Adrenal gland (tissue), 5 donors: ENCODE measurements around the gene ANKRD33B.

Experiments used
- POLR2A ChIP-seq, 2 donors: fragments of 450-650 bp; IDR thresholded peaks; one replicate each; pipeline ENCODE4 v1.6.1; 2017; ENCODE audit warnings: antibody characterized with exemption in 2 of 2, mild to moderate bottlenecking in 2 of 2, moderate library complexity in 1 of 2
- TF ChIP-seq, protein P1 (sequence below), 6 experiments: fragments of 450-650 bp in 4 of 6; fragments of 200-600 bp in 2 of 6; sonication (generic) in 1 of 6; IDR thresholded peaks; 1 replicate in 5 of 6; 2 replicates in 1 of 6; pipeline versions ENCODE4 v1.5.1 to v1.8.0; 2016 to 2021; ENCODE audit warnings: antibody characterized with exemption in 6 of 6, mild to moderate bottlenecking in 2 of 6, moderate library complexity in 1 of 6
- donor health status: DM: no; HTN: no; CAD: no.

DNA sequence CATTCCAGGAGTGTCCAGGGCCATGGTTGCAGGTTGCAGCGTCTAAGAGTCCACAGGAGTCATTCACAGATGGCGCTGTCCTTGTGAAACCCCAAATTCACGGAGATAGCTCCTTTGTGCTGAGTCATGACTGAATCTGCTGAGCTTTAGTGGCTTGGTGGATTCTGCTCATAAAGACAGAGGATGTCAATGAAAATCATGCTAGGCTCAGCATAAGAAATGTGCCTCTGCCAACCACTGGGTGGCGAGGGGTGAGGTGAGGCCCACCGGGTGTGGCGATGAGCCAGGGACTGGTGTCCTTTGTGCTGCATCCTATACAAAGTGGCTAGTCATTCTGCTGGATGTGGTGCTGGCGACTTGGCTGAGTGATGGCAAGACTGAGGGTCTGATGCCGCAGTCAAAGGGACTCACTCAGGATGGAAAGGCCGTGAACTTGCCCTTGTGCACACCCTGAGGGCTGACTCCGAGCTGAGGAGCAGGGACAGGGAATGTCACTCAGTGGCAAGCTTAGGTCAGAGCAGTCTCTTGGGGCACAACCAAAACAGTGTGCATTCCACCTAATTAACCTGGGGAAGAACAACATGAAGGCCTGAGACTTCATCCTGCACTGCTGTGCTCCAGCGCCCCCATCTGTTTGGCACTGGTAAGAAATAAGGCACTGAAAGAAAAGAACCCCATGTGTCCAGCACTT is 125.7 kb downstream of the ANKRD33B start:
- TF ChIP-seq, protein P1, sequence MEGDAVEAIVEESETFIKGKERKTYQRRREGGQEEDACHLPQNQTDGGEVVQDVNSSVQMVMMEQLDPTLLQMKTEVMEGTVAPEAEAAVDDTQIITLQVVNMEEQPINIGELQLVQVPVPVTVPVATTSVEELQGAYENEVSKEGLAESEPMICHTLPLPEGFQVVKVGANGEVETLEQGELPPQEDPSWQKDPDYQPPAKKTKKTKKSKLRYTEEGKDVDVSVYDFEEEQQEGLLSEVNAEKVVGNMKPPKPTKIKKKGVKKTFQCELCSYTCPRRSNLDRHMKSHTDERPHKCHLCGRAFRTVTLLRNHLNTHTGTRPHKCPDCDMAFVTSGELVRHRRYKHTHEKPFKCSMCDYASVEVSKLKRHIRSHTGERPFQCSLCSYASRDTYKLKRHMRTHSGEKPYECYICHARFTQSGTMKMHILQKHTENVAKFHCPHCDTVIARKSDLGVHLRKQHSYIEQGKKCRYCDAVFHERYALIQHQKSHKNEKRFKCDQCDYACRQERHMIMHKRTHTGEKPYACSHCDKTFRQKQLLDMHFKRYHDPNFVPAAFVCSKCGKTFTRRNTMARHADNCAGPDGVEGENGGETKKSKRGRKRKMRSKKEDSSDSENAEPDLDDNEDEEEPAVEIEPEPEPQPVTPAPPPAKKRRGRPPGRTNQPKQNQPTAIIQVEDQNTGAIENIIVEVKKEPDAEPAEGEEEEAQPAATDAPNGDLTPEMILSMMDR (IDR thresholded peaks at IDR 0.05): peak in 1 of 6 experiments; percentile 13
- TF ChIP-seq POLR2A (IDR thresholded peaks at IDR 0.05): no peak
